ENCODE measurements around the gene BEST3. TPM values are rescaled to one million over a fixed set of nuclear protein-coding genes. Genes with fewer than 3 reads are reported as not detected.
A peak's percentile ranks its signal among the peaks of the same experiment; 100 is the strongest.

BEST3 gene
- total RNA-seq, 1 donor from 2014 or later, result not detected

- H3K9me3 Mint-ChIP-seq, result no peaks in the 10 kb centered on the region
- no peaks in the 10 kb centered on the region for H3K36me3 Mint-ChIP-seq (ENCODE audit: low read depth)
- intact Hi-C loops (cut with micrococcal nuclease), result no loop called here
- DNase-seq, result no peak
- no peak overlapping the region for H3K4me3 Mint-ChIP-seq
- no peaks in the 10 kb centered on the region for H3K4me1 Mint-ChIP-seq
- H3K27ac Mint-ChIP-seq, result no peak overlapping the region
- peaks cover 21% of the 10 kb centered on the region for H3K27me3 Mint-ChIP-seq
These were observed 49.6 kb downstream of the BEST3 start for GRCh38 chr12:69649529-69649928.

GRCh38 chr12:69648476-69648875 lies 50.6 kb downstream of the BEST3 start:
- no peak for DNase-seq
- H3K4me1 Mint-ChIP-seq, result no peaks in the 10 kb centered on the region
- intact Hi-C loops (cut with micrococcal nuclease), result no loop called here
- no peak overlapping the region for H3K4me3 Mint-ChIP-seq
- no peaks in the 10 kb centered on the region for H3K9me3 Mint-ChIP-seq
- H3K27me3 Mint-ChIP-seq, result peaks cover 24% of the 10 kb centered on the region
- no peak overlapping the region for H3K27ac Mint-ChIP-seq
- no peaks in the 10 kb centered on the region for H3K36me3 Mint-ChIP-seq (ENCODE audit: low read depth)

GRCh38 chr12:69647178-69647577 lies 51.9 kb downstream of the BEST3 start:
- no peaks in the 10 kb centered on the region for H3K36me3 Mint-ChIP-seq (ENCODE audit: low read depth)
- no peak overlapping the region for H3K27ac Mint-ChIP-seq
- H3K9me3 Mint-ChIP-seq, result no peaks in the 10 kb centered on the region
- intact Hi-C loops (cut with micrococcal nuclease), result no loop called here
- H3K27me3 Mint-ChIP-seq, result peaks cover 24% of the 10 kb centered on the region
- no peak for DNase-seq
- no peaks in the 10 kb centered on the region for H3K4me1 Mint-ChIP-seq
- no peak overlapping the region for H3K4me3 Mint-ChIP-seq

DNA sequence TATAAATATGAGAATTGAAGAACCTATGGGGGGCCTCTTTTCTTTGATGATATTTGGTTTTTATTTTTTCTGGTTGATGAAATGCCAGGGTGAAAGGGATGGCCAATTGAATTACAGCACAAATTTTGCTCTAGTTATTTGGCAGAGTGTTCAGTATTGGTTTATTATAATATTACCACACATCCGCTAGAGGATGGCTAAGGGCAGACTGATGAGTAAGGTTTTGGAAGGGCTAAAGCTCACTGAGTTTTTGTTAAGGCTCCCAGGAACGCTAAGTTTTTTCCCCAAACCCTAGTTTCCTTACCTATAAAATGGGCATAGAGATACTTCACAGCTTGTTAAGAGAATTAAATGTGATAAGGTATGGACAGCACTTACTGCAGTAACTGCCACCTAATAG lies 54.1 kb downstream of the BEST3 start:
- H3K9me3 Mint-ChIP-seq, result no peaks in the 10 kb centered on the region
- intact Hi-C loops (cut with micrococcal nuclease), result no loop called here
- H3K27ac Mint-ChIP-seq, result no peak overlapping the region
- no peak overlapping the region for H3K4me3 Mint-ChIP-seq
- H3K4me1 Mint-ChIP-seq, result no peaks in the 10 kb centered on the region
- H3K27me3 Mint-ChIP-seq, result peaks cover 18% of the 10 kb centered on the region
- no peak for DNase-seq
- no peaks in the 10 kb centered on the region for H3K36me3 Mint-ChIP-seq (ENCODE audit: low read depth)

DNA sequence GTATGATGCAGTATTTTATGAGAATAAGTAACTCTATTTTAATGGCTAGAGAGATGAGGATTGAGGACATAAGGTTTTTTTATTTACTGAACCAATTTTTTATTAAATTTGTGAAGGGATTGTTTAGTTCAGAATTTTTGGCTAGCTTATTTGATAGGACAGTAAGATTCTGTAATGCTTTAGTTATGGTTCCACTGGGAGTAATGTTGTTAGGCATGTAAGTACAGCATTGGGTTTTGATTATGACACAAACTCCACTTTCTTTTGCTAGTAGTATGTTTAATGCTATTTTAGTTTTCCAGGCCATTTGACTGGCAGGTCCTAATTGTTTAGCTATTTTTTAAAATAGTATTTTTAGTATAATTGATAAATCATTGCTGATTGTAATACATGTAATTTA lies 54.6 kb downstream of the BEST3 start:
- no peak for DNase-seq
- peaks cover 1% of the 10 kb centered on the region for H3K4me1 Mint-ChIP-seq
- H3K36me3 Mint-ChIP-seq (ENCODE audit: low read depth), result no peaks in the 10 kb centered on the region
- H3K27me3 Mint-ChIP-seq, result peaks cover 15% of the 10 kb centered on the region
- H3K27ac Mint-ChIP-seq, result no peak overlapping the region
- intact Hi-C loops (cut with micrococcal nuclease), result no loop called here
- H3K9me3 Mint-ChIP-seq, result no peaks in the 10 kb centered on the region
- H3K4me3 Mint-ChIP-seq, result no peak overlapping the region

- Mint-ChIP-seq H3K4me3 (no peak overlapping the region), H3K27ac (no peak overlapping the region)
These were observed 56.6 kb downstream of the BEST3 start for GRCh38 chr12:69642531-69642930.

DNA sequence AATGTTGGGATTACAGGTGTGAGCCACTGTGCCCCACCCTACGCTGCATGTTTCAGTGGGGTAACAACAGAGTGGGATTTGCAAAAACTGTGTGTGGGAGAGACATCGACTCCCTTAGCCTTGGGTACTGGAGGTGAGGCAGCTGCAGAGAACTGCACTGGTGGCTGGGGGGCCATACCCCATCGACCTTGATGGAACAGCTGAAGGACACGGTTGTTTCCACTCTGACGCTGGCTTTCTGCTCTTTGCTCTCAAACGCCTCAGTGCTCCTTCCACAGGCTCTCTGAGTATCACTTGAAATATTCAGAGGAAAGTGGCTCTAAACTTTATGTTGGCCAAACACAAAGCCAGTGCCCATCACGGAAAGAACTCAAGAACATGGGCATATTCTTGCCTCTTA lies 57.6 kb downstream of the BEST3 start:
- no peak overlapping the region for H3K27ac Mint-ChIP-seq
- peaks cover 5% of the 10 kb centered on the region for H3K27me3 Mint-ChIP-seq
- peaks cover 2% of the 10 kb centered on the region for H3K4me1 Mint-ChIP-seq
- no peak overlapping the region for H3K4me3 Mint-ChIP-seq
- intact Hi-C loops (cut with micrococcal nuclease), result no loop called here
- H3K9me3 Mint-ChIP-seq, result no peaks in the 10 kb centered on the region
- H3K36me3 Mint-ChIP-seq (ENCODE audit: low read depth), result no peaks in the 10 kb centered on the region
- no peak for DNase-seq

More at GRCh38 chr12:69642531-69642930, 56.6 kb downstream of the BEST3 start:
- no peaks in the 10 kb centered on the region for H3K9me3 Mint-ChIP-seq
- H3K27me3 Mint-ChIP-seq, result peaks cover 9% of the 10 kb centered on the region
- DNase-seq, result no peak
- no peaks in the 10 kb centered on the region for H3K36me3 Mint-ChIP-seq (ENCODE audit: low read depth)
- intact Hi-C loops (cut with micrococcal nuclease), result no loop called here
- peaks cover 2% of the 10 kb centered on the region for H3K4me1 Mint-ChIP-seq

DNA sequence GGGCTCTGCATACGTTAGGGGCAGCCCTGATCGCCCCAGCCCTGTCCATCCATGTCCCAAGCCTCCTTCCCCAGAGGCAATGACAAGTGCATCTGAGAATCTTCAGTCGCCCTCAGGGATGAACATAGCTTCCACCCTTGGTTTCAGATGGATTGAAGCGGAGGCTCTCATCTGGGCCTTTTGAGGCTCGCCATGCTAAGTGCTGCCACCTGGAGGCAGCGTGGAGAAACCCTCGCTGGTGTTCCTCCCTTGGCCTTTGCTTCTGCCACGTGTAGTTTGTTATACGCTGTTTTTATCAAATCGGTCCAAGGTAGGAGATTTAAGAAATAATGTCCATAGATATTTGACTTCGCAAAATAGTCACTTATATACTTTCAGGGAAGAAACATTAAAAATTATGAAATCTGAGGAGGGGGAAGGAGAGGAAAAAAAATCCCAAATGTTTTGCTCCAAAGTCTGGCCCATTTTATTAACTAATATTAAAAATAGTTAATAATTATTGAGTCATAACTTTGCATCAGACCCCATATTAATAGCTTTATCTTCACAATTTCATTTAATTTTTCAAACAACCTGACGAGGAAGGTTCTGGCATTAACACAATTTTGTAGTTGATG lies 59.6 kb downstream of the BEST3 start:
- intact Hi-C loops (cut with micrococcal nuclease), result loop anchor here (1.0 to 5.0 kb wide), 3 partner anchors 167 to 349 kb away; partner anchors contain the start of gene FRS2
- Mint-ChIP-seq H3K9me3 (no peaks in the 10 kb centered on the region), H3K27me3 (peaks cover 2% of the 10 kb centered on the region), H3K4me3 (no peak overlapping the region), H3K4me1 (peaks cover 2% of the 10 kb centered on the region), H3K27ac (no peak overlapping the region), H3K36me3 (ENCODE audit: low read depth) (no peaks in the 10 kb centered on the region)
- DNase-seq, result peak; percentile 88

- intact Hi-C loops (cut with micrococcal nuclease), result no loop called here
- H3K27me3 Mint-ChIP-seq, result peaks cover 2% of the 10 kb centered on the region
- H3K27ac Mint-ChIP-seq, result no peak overlapping the region
- H3K4me3 Mint-ChIP-seq, result no peak overlapping the region
- no peaks in the 10 kb centered on the region for H3K36me3 Mint-ChIP-seq (ENCODE audit: low read depth)
- no peaks in the 10 kb centered on the region for H3K4me1 Mint-ChIP-seq
- DNase-seq, result no peak
- H3K9me3 Mint-ChIP-seq, result no peaks in the 10 kb centered on the region
These were observed 66.0 kb downstream of the BEST3 start for GRCh38 chr12:69633061-69633460.

- no peak overlapping the region for H3K4me3 Mint-ChIP-seq
- intact Hi-C loops (cut with micrococcal nuclease), result no loop called here
- H3K27ac Mint-ChIP-seq, result no peak overlapping the region
- no peaks in the 10 kb centered on the region for H3K36me3 Mint-ChIP-seq (ENCODE audit: low read depth)
- H3K4me1 Mint-ChIP-seq, result no peaks in the 10 kb centered on the region
- no peak for DNase-seq
- peaks cover 2% of the 10 kb centered on the region for H3K27me3 Mint-ChIP-seq
- no peaks in the 10 kb centered on the region for H3K9me3 Mint-ChIP-seq
These were observed 68.9 kb downstream of the BEST3 start for GRCh38 chr12:69630191-69630590.

GRCh38 chr12:69627501-69627900 lies 71.6 kb downstream of the BEST3 start:
- Mint-ChIP-seq H3K36me3 (ENCODE audit: low read depth) (no peaks in the 10 kb centered on the region), H3K4me1 (no peaks in the 10 kb centered on the region), H3K4me3 (no peak overlapping the region), H3K27me3 (peaks cover 2% of the 10 kb centered on the region), H3K9me3 (no peaks in the 10 kb centered on the region), H3K27ac (no peak overlapping the region)
- intact Hi-C loops (cut with micrococcal nuclease), result no loop called here
- DNase-seq, result no peak

DNA sequence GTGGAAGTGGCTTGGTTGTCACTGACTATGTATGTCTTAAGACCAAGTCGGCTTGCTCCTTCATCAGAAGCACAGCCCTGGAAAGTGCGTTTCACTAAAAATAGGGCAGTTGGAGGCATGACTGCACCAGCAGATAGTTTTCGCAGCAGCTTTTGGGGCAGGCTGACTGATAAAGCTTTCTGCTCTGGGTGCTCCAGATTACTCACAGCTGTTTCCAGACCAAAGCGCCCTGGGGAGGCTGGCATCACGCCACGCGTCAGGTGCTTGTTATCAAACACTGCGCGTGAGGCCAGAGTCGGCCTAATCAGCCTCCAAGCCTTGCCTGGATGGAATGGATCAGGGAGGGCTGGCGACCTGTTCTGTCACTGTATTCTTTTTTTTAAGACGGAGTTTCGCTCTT lies 75.1 kb downstream of the BEST3 start:
- Mint-ChIP-seq H3K4me1 (no peaks in the 10 kb centered on the region), H3K36me3 (ENCODE audit: low read depth) (no peaks in the 10 kb centered on the region), H3K9me3 (no peaks in the 10 kb centered on the region), H3K27me3 (no peaks in the 10 kb centered on the region), H3K4me3 (no peak overlapping the region), H3K27ac (no peak overlapping the region)
- intact Hi-C loops (cut with micrococcal nuclease), result no loop called here
- DNase-seq, result no peak

DNA sequence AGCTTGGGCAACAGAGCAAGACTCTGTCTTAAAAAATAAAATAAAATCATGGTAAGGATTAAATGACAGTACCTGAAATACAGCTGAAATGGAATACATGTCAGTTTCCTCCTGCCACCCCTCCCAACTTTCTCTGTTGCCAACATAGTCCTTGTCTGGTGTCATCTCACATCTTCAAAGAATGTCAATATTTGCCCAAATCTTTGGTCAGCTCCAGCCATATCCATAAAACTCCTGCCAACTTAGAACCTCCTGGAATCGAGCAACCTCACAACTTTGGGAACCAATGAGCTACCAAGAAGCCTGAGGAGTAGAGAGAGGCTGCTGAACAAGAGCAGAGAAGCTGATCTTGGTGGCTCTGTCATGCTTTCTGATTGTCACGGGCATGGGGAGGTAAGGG lies 77.6 kb downstream of the BEST3 start:
- Mint-ChIP-seq H3K27ac (no peak overlapping the region), H3K27me3 (peaks cover 8% of the 10 kb centered on the region)
- intact Hi-C loops (cut with micrococcal nuclease), result no loop called here

GRCh38 chr12:69620921-69621320 lies 78.2 kb downstream of the BEST3 start:
- H3K36me3 Mint-ChIP-seq (ENCODE audit: low read depth), result no peaks in the 10 kb centered on the region
- intact Hi-C loops (cut with micrococcal nuclease), result no loop called here
- no peak for DNase-seq
- H3K27me3 Mint-ChIP-seq, result peaks cover 8% of the 10 kb centered on the region
- no peaks in the 10 kb centered on the region for H3K4me1 Mint-ChIP-seq
- no peak overlapping the region for H3K4me3 Mint-ChIP-seq
- H3K27ac Mint-ChIP-seq, result no peak overlapping the region
- no peaks in the 10 kb centered on the region for H3K9me3 Mint-ChIP-seq

More for the DNA sequence above, 77.6 kb downstream of the BEST3 start:
- Mint-ChIP-seq H3K4me1 (no peaks in the 10 kb centered on the region), H3K9me3 (no peaks in the 10 kb centered on the region), H3K4me3 (no peak overlapping the region), H3K36me3 (ENCODE audit: low read depth) (no peaks in the 10 kb centered on the region)
- DNase-seq, result no peak

GRCh38 chr12:69620077-69620476 lies 79.0 kb downstream of the BEST3 start:
- Mint-ChIP-seq H3K4me3 (no peak overlapping the region), H3K27me3 (peaks cover 13% of the 10 kb centered on the region), H3K9me3 (no peaks in the 10 kb centered on the region), H3K4me1 (no peaks in the 10 kb centered on the region), H3K27ac (no peak overlapping the region), H3K36me3 (ENCODE audit: low read depth) (no peaks in the 10 kb centered on the region)
- intact Hi-C loops (cut with micrococcal nuclease), result no loop called here
- DNase-seq, result no peak

Measured in activated CD4-positive, alpha-beta T cell treated with anti-CD3 and anti-CD28 coated beads, Interleukin-2, amount 10 ng/mL, durations not matched to agents 24 days and 14 days (primary cell).